Stimulated activated CD4-positive, alpha-beta T cell treated with anti-CD3 and anti-CD28 coated beads, TNF-alpha, amount 100 ng/mL, for 24 hours (primary cell): ENCODE measurements around the gene B3GNT9.
A peak's percentile ranks its signal among the peaks of the same experiment; 100 is the strongest.

ENCODE experiments used
- DNase-seq, 3 experiments: peaks; one replicate each; pipeline ENCODE4 v3.0.0-alpha.2; 2020; ENCODE audit warnings: low read depth in 3 of 3

Gene B3GNT9

GRCh38 chr16:67167588-67167987 is 16.8 kb upstream of the B3GNT9 start:
- no peak for DNase-seq

GRCh38 chr16:67166598-67167168 is 15.9 kb upstream of the B3GNT9 start:
- no peak for DNase-seq

GRCh38 chr16:67166110-67166547 is 15.3 kb upstream of the B3GNT9 start:
- no peak for DNase-seq

- DNase-seq: no peak
Observed at GRCh38 chr16:67165121-67166078, 14.6 kb upstream of the B3GNT9 start.

- no peak for DNase-seq
Observed at GRCh38 chr16:67164599-67165061, 13.8 kb upstream of the B3GNT9 start, which contains the start of gene HSF4. Gene HSF4, plus strand, starts transcription at chr16:67164745. Its CDS starts 67 bp downstream, at chr16:67164812.

GRCh38 chr16:67163999-67164558 is 13.3 kb upstream of the B3GNT9 start:
- DNase-seq: no peak

GRCh38 chr16:67163164-67163998 is 12.6 kb upstream of the B3GNT9 start:
- DNase-seq: peak in 1 of 3 experiments; percentile 48

GRCh38 chr16:67162506-67163163 is 11.8 kb upstream of the B3GNT9 start:
- no peak for DNase-seq

GRCh38 chr16:67161595-67162058 is 10.8 kb upstream of the B3GNT9 start:
- no peak for DNase-seq

- peak in 1 of 3 experiments; percentile 80 for DNase-seq
Observed at GRCh38 chr16:67158637-67159600, 8.1 kb upstream of the B3GNT9 start.

GRCh38 chr16:67157892-67158635 is 7.3 kb upstream of the B3GNT9 start:
- DNase-seq: no peak

- DNase-seq: no peak
Observed at GRCh38 chr16:67157106-67157748, 6.4 kb upstream of the B3GNT9 start.

GRCh38 chr16:67156143-67156844 is 5.5 kb upstream of the B3GNT9 start:
- DNase-seq: no peak

GRCh38 chr16:67155295-67156142 is 4.7 kb upstream of the B3GNT9 start:
- peak in 2 of 3 experiments; percentile 59 to 77 for DNase-seq

- DNase-seq: no peak
Observed at GRCh38 chr16:67154578-67155294, 3.9 kb upstream of the B3GNT9 start.

- DNase-seq: no peak
Observed at GRCh38 chr16:67151431-67152097, 766 bp upstream of the B3GNT9 start.
